Ovary (tissue), 9 donors: ENCODE results near the gene FBXO8. TPM values are rescaled to one million over a fixed set of nuclear protein-coding genes. Genes with fewer than 3 reads are reported as not detected.

Experiments used
- DNase-seq, 5 donors: peaks; one replicate each; pipeline ENCODE4 v3.0.0-alpha.2; 2019 to 2020
- H3K27ac ChIP-seq, 2 donors: fragments of 200-600 bp; one replicate each; pipeline versions ENCODE4 v1.5.1 to v1.8.0; 2019 to 2022
- H3K27me3 ChIP-seq: fragments of 200-600 bp; one replicate; pipeline ENCODE4 v1.8.0; 2022
- H3K36me3 ChIP-seq: fragments of 200-600 bp; sonication (generic); one replicate; pipeline ENCODE4 v1.5.1; 2019
- H3K4me1 ChIP-seq: one replicate; pipeline ENCODE4 v1.8.1; 2013; ENCODE audit warnings: mild to moderate bottlenecking, moderate library complexity; ENCODE audit not compliant: insufficient read depth
- H3K4me3 ChIP-seq: fragments of 200-600 bp; sonication (generic); one replicate; pipeline ENCODE4 v1.5.1; 2017
- H3K9me3 ChIP-seq, 2 donors: fragments of 200-600 bp in 1 of 2; sonication (generic) in 1 of 2; one replicate each; pipeline versions ENCODE4 v1.5.1 to v1.8.1; 2013 to 2019; ENCODE audit warnings: mild to moderate bottlenecking in 1 of 2, moderate library complexity in 1 of 2
- EP300 ChIP-seq: sonication (generic); formaldehyde crosslinking; IDR thresholded peaks from one replicate; pipeline ENCODE4 v1.6.1; 2017; ENCODE audit warnings: antibody characterized with exemption
- POLR2A ChIP-seq: fragments of 450-650 bp; IDR thresholded peaks from one replicate; pipeline ENCODE4 v1.6.1; 2017; ENCODE audit warnings: antibody characterized with exemption, mild to moderate bottlenecking, moderate library complexity
- WGBS, 3 donors: extraction: QIAGEN DNeasy Blood & Tissue Kit in 1 of 3; methylation state at CpG; one replicate each; pipeline versions ENCODE4 v1.1.5 to v1.1.7; 2013 to 2017; 5-methylcytosine and 5-hydroxymethylcytosine counted together
- intact Hi-C, 4 donors: fragments of 100-400 bp; cut with DNase I; formaldehyde crosslinking; loops; one replicate each; pipeline versions ENCODE4 v1.11.0 to v1.15.1; 2022 to 2023
- polyA plus RNA-seq, 2 donors: library from polyadenylated mRNA; stranded (reverse); fragments of 200-250 nt in 1 of 2; fragments of 350-450 nt in 1 of 2; fragmentation: Illumina TruSeq in 1 of 2; extraction: RNeasy Lipid Tissue Mini Kit (QIAGEN cat#74804) in 1 of 2; gene quantifications; one replicate each; pipeline ENCODE4 v1.2.3, GENCODE V29; 2013 to 2014
- total RNA-seq, 7 donors: library from RNA; depleted of rRNA in 2 of 7; stranded (reverse); fragments of >200 nt in 2 of 7; fragmentation: NEBNext Ultra II Directional in 3 of 7; extraction: Animal tissue kit (Norgen Biotek cat#: 25700) in 3 of 7; gene quantifications; one replicate each; pipeline versions ENCODE4 v1.1.0 to v1.2.4, GENCODE V29; 2016 to 2023
- TF ChIP-seq, protein P1 (sequence below), 3 donors: fragments of 450-650 bp in 2 of 3; fragments of 200-600 bp in 1 of 3; IDR thresholded peaks; one replicate each; pipeline versions ENCODE4 v1.5.1 to v1.8.0; 2016 to 2022; ENCODE audit warnings: antibody characterized with exemption in 3 of 3, mild to moderate bottlenecking in 1 of 3
- donor health status: DM: no; HTN: no; CAD: no; lungs with moderate emphysema.
- donor health status: DM: no; HTN: no; CAD: no.
- donor health status: Bipolar disorder and iron deficiency.
- donor health status: DM: yes; HTN: yes; CAD: no.
- donor health status: DM: no; HTN: no; CAD: no.
- donor health status: DM: yes; HTN: yes; CAD: no.

The FBXO8 gene
- total and polyA plus RNA-seq, 9 donors: 19.0 to 41.1 (median 28.9) TPM

DNA sequence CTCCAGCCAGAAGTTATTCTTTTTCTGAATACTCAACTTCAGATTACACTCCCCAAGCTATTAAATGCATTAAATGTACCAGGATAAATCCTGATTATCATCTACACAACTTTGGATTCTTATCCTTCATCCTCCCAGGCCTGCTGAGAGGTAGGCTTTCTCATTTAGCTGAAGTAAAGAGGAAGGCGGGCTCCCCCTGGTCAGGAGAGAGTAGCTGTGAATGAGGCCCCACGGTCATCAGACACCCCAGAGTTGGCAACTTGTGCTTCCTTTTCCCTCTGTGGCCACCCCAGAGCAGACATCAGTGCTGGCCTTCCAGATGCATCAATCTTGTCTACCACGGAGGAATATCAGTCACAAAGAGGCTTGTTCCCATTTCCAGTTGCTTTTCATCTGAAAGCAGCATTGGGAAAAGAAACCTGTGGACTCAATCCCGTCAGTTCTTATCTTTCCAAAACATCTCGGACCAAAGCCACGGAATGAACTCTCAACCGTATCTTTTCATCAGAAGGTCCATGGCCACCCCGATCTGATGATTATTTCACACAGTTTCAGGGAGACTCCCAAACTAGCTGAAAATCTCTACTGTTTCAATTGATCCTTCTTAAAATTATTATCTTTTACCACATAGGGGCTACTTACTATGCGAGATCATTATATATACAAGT is 79.2 kb downstream of the FBXO8 start:
- no peaks in the 10 kb centered on the region for H3K4me1 ChIP-seq
- no peak for DNase-seq

GRCh38 chr4:174201871-174202270 is 81.6 kb downstream of the FBXO8 start:
- no peak for DNase-seq
- intact Hi-C loops: no loop called here
- Histone ChIP-seq H3K9me3 (no peaks in the 10 kb centered on the region), H3K4me1 (no peaks in the 10 kb centered on the region), H3K4me3 (no peak overlapping the region), H3K36me3 (no peaks in the 10 kb centered on the region), H3K27me3 (no peaks in the 10 kb centered on the region), H3K27ac (no peak overlapping the region)
- no peak for TF ChIP-seq EP300
- no peak for TF ChIP-seq POLR2A
- TF ChIP-seq, protein P1, sequence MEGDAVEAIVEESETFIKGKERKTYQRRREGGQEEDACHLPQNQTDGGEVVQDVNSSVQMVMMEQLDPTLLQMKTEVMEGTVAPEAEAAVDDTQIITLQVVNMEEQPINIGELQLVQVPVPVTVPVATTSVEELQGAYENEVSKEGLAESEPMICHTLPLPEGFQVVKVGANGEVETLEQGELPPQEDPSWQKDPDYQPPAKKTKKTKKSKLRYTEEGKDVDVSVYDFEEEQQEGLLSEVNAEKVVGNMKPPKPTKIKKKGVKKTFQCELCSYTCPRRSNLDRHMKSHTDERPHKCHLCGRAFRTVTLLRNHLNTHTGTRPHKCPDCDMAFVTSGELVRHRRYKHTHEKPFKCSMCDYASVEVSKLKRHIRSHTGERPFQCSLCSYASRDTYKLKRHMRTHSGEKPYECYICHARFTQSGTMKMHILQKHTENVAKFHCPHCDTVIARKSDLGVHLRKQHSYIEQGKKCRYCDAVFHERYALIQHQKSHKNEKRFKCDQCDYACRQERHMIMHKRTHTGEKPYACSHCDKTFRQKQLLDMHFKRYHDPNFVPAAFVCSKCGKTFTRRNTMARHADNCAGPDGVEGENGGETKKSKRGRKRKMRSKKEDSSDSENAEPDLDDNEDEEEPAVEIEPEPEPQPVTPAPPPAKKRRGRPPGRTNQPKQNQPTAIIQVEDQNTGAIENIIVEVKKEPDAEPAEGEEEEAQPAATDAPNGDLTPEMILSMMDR (IDR thresholded peaks at IDR 0.05): no peak
- 76 to 82% (median 77%) methylated on average over 2 of the region's 2 CpGs for whole genome bisulfite sequencing, 3 donors

More for the DNA sequence above, 79.2 kb downstream of the FBXO8 start:
- Histone ChIP-seq H3K4me3 (no peak overlapping the region), H3K27ac (no peak overlapping the region), H3K36me3 (no peaks in the 10 kb centered on the region), H3K9me3 (no peaks in the 10 kb centered on the region), H3K27me3 (no peaks in the 10 kb centered on the region)
- intact Hi-C loops: no loop called here
- 77 to 81% (median 78%) methylated on average over 9 of the region's 9 CpGs for WGBS, 3 donors
- TF ChIP-seq POLR2A (no peak), EP300 (no peak)
- TF ChIP-seq, protein P1 (IDR thresholded peaks at IDR 0.05): no peak

GRCh38 chr4:174199735-174200134 is 83.7 kb downstream of the FBXO8 start:
- H3K27ac ChIP-seq: no peak overlapping the region
- WGBS, 3 donors: 62 to 74% (median 68%) methylated on average over 2 of the region's 2 CpGs
- intact Hi-C loops: no loop called here

DNA sequence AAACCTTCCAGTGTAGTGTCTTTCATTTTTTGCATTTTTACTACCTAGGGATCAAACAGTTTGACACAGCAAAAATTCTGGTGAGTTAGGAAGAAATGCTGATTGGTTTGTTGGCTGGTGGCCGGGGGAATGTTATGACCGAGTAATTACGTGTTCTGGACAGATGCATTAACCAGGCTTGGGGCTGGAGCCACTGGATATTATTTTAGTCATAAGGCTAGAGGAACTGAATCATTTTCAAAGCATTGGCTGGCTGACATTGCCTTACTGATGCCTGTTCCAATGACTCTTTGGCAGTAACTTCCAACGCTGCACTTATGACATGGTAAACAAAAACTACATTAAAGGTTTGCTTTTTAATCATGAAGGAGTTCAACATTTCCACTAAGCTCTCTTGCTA is 84.6 kb downstream of the FBXO8 start:
- H3K4me1 ChIP-seq: no peaks in the 10 kb centered on the region
- H3K27ac ChIP-seq: no peak overlapping the region
- no peak overlapping the region for H3K4me3 ChIP-seq
- peak in 1 of 5 donors; percentile 12 for DNase-seq
- 28 to 34% (median 32%) methylated on average over 4 of the region's 4 CpGs for WGBS, 3 donors
- no peaks in the 10 kb centered on the region for H3K9me3 ChIP-seq
- intact Hi-C loops: no loop called here
- H3K36me3 ChIP-seq: no peaks in the 10 kb centered on the region
- H3K27me3 ChIP-seq: no peaks in the 10 kb centered on the region
- TF ChIP-seq EP300: no peak
- TF ChIP-seq, protein P1 (IDR thresholded peaks at IDR 0.05): no peak
- no peak for TF ChIP-seq POLR2A

More at GRCh38 chr4:174199735-174200134, 83.7 kb downstream of the FBXO8 start:
- no peak for DNase-seq
- Histone ChIP-seq H3K4me1 (no peaks in the 10 kb centered on the region), H3K4me3 (no peak overlapping the region), H3K9me3 (no peaks in the 10 kb centered on the region), H3K27me3 (no peaks in the 10 kb centered on the region), H3K36me3 (no peaks in the 10 kb centered on the region)
- TF ChIP-seq EP300 (no peak), POLR2A (no peak)
- TF ChIP-seq, protein P1 (IDR thresholded peaks at IDR 0.05): no peak
